LNCAP (cell line): Measurements from ENCODE around the gene EFHD2.

Experiments
- CTCF ChIP-seq: fragments of 450-650 bp; IDR thresholded peaks from 2 replicates; pipeline ENCODE4 v1.5.1; 2017; ENCODE audit warnings: mild to moderate bottlenecking

The EFHD2 gene

GRCh38 chr1:15425958-15426357 is 16.3 kb downstream of the EFHD2 start:
- TF ChIP-seq CTCF: no peak

GRCh38 chr1:15426492-15427279 is 17.0 kb downstream of the EFHD2 start:
- no peak for TF ChIP-seq CTCF

GRCh38 chr1:15427280-15427666 is 17.6 kb downstream of the EFHD2 start:
- TF ChIP-seq CTCF: no peak

- no peak for TF ChIP-seq CTCF
These were observed 19.2 kb downstream of the EFHD2 start for GRCh38 chr1:15428815-15429435.

GRCh38 chr1:15429701-15430149 is 20.0 kb downstream of the EFHD2 start:
- TF ChIP-seq CTCF: no peak

GRCh38 chr1:15430787-15431570 is 21.3 kb downstream of the EFHD2 start:
- TF ChIP-seq CTCF: peak; percentile 73

- no peak for TF ChIP-seq CTCF
These were observed 21.9 kb downstream of the EFHD2 start for GRCh38 chr1:15431571-15431948.
